ENCODE measurements around the gene HOXA3. TPM values are rescaled to one million over a fixed set of nuclear protein-coding genes. Genes with fewer than 3 reads are reported as not detected.

HOXA3 gene
- total and polyA plus RNA-seq, 2 donors (not counting 1 experiment from before 2014, with no cell fraction given) = 0.68 to 1.5 TPM

DNA sequence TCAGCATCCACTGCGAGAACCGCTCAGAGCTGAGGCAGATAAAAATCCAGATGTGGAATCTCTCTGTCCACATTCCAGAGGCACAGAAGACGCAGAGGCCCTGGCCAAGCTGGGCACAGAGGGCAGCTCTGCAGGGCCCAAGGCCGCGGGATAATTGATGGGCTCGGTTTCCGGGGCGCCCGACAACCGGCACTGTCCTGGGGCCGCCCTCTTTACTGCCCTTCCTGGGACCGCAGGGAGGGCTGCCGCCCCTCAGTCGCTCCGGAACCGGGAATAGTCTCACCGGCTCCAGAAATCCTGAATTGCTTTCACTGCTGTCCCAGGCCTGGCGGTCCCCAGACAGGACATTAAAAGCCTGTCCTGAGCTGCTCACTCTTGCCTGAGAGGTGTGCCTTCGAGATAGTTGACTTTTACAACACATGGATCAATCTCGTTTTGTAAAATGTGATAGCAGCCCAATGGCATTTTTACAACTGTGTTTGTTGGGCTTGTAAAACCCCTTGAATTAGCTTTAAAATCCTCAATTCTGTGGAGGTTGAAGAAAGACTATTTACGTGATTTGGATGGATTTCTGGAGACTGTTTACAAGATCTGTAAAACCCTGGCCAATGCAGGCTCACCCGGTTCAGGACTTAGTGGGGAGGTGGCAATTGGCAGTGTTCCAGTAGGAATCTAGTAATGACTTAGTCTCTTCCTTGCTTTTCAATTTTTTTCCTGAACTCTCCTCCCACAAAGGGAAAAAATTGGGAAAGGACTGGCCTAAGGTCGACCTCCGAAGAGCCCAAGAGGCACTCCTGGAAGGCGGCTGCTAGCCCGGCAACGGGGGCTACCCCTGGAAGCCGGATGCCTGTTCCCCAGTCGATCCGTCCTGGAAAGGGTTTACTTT is 3.4 kb downstream of the HOXA3 start:
- TF ChIP-seq, protein P1, sequence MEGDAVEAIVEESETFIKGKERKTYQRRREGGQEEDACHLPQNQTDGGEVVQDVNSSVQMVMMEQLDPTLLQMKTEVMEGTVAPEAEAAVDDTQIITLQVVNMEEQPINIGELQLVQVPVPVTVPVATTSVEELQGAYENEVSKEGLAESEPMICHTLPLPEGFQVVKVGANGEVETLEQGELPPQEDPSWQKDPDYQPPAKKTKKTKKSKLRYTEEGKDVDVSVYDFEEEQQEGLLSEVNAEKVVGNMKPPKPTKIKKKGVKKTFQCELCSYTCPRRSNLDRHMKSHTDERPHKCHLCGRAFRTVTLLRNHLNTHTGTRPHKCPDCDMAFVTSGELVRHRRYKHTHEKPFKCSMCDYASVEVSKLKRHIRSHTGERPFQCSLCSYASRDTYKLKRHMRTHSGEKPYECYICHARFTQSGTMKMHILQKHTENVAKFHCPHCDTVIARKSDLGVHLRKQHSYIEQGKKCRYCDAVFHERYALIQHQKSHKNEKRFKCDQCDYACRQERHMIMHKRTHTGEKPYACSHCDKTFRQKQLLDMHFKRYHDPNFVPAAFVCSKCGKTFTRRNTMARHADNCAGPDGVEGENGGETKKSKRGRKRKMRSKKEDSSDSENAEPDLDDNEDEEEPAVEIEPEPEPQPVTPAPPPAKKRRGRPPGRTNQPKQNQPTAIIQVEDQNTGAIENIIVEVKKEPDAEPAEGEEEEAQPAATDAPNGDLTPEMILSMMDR (conservative IDR thresholded peaks at IDR 0.05 in 1 of 2, IDR thresholded peaks at IDR 0.05 in 1 of 2; ENCODE audit: low read depth in 1 of 2, low read length in 2 of 2) = no peak
- TF ChIP-seq EZH2 (IDR thresholded peaks at IDR 0.05; ENCODE audit: low read length, missing control alignments) = no peak
- DNase-seq (ENCODE audit: low read depth in 2 of 2) = peak in 1 of 2 donors; percentile 77
- Histone ChIP-seq H3K4me1 (ENCODE audit: control insufficient read depth, extremely low read depth, insufficient read depth, low read length) (peaks cover 22% of the 10 kb centered on the region), H2AFZ (ENCODE audit: low read length) (no peak overlapping the region), H3K4me3 (replicated peaks in 1 of 4; ENCODE audit: control extremely low read depth in 1 of 4, insufficient read depth in 1 of 4, low read depth in 3 of 4, low read length in 4 of 4) (peak overlapping the region; percentile 41 to 61 (median 46)), H3K27ac (ENCODE audit: insufficient read depth, low read length) (peak overlapping the region; percentile 98), H3K9me3 (ENCODE audit: control insufficient read depth, insufficient read depth, low read depth, low read length) (no peaks in the 10 kb centered on the region), H3K79me2 (ENCODE audit: control insufficient read depth, insufficient read depth, low read length) (peaks cover 74% of the 10 kb centered on the region), H3K27me3 (ENCODE audit: control insufficient read depth, insufficient read depth, low read length) (no peaks in the 10 kb centered on the region), H4K20me1 (ENCODE audit: control insufficient read depth, extremely low read depth, insufficient read depth, low read length) (no peaks in the 10 kb centered on the region), H3K9ac (ENCODE audit: insufficient read depth, low read length) (peak overlapping the region; percentile 72), H3K4me2 (ENCODE audit: extremely low read depth, insufficient read depth, low read length) (peak overlapping the region; percentile 87), H3K36me3 (ENCODE audit: control insufficient read depth, insufficient read depth, low read length) (no peaks in the 10 kb centered on the region)

DNA sequence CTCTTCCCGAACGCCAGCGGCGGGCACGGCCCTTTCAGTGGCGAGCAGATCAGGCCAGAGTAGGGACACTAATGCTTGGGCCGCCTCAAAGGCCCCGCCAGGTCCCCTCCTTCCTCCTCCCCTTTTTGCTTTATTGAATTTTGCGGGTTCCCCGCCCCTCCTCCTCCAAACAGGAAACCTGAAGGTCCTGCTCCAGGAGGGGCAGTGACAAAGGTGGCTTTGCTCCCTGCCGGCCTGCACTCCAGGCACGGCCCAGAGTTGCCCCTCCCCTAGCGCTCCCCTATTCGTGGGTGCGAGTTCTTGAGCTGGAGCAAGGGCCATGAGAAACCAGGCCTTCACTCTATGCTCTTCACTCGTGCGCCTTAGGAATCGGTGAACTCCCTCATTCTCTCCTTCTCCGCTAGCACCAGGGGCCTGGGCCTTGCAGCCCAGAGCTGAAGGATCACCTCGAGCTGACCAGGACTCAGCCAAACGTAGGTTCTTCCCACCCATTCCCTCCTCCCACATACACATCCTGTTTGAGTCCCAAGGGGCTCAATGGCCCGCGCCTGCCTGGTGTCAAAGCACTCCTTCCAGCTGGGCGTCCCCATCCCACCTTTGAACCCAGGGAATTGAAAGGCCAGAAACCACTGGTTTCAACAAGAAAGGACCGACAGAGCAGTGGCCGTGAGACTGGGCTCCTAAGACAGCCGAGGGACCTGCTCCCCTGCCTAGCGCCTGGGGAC is 4.2 kb downstream of the HOXA3 start:
- H3K79me2 ChIP-seq (ENCODE audit: control insufficient read depth, insufficient read depth, low read length) = peaks cover 78% of the 10 kb centered on the region
- peak overlapping the region; percentile 72 for H3K9ac ChIP-seq (ENCODE audit: insufficient read depth, low read length)
- H3K27ac ChIP-seq (ENCODE audit: insufficient read depth, low read length) = peak overlapping the region; percentile 98
- peaks cover 22% of the 10 kb centered on the region for H3K4me1 ChIP-seq (ENCODE audit: control insufficient read depth, extremely low read depth, insufficient read depth, low read length)
- H4K20me1 ChIP-seq (ENCODE audit: control insufficient read depth, extremely low read depth, insufficient read depth, low read length) = no peaks in the 10 kb centered on the region
- no peaks in the 10 kb centered on the region for H3K27me3 ChIP-seq (ENCODE audit: control insufficient read depth, insufficient read depth, low read length)
- TF ChIP-seq EZH2 (IDR thresholded peaks at IDR 0.05; ENCODE audit: low read length, missing control alignments) = no peak
- TF ChIP-seq, protein P1 (conservative IDR thresholded peaks at IDR 0.05 in 1 of 2, IDR thresholded peaks at IDR 0.05 in 1 of 2; ENCODE audit: low read depth in 1 of 2, low read length in 2 of 2) = no peak
- peak overlapping the region; percentile 34 to 61 (median 42) for H3K4me3 ChIP-seq (replicated peaks in 1 of 4; ENCODE audit: control extremely low read depth in 1 of 4, insufficient read depth in 1 of 4, low read depth in 3 of 4, low read length in 4 of 4)
- peak overlapping the region; percentile 18 for H2AFZ ChIP-seq (ENCODE audit: low read length)
- H3K9me3 ChIP-seq (ENCODE audit: control insufficient read depth, insufficient read depth, low read depth, low read length) = no peaks in the 10 kb centered on the region
- peak in 1 of 2 donors; percentile 57 for DNase-seq (ENCODE audit: low read depth in 2 of 2)
- H3K4me2 ChIP-seq (ENCODE audit: extremely low read depth, insufficient read depth, low read length) = peak overlapping the region; percentile 87
- H3K36me3 ChIP-seq (ENCODE audit: control insufficient read depth, insufficient read depth, low read length) = no peaks in the 10 kb centered on the region

Measured in fibroblast of lung (primary cell).